Amniotic epithelial cell (primary cell): Measurements from ENCODE around the gene HNF1A.

Source experiments
- DNase-seq: peaks from one replicate; pipeline ENCODE4 v3.0.0-alpha.2; 2010; ENCODE audit warnings: low read depth

Gene HNF1A

GRCh38 chr12:120988658-120989057 lies 10.3 kb downstream of the HNF1A start:
- no peak for DNase-seq

DNA sequence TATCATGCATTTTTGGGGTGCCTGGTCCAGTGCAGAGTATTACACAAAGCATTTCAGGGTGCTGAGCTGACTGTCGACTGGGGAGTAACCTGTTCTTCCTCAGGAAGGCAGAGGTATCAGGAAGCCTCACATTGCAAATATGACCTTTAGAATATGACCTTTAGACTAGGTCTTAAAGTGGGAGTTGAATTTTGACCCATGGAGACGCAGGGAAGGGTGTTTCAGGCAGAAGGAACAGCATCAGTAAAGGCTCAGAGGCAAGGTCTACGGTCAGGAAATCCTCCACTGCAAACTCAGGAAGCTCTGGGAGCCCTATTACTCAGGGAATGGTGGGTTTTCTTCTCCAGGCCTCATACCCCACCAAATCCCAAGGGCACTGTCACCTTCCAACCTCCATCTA lies 11.3 kb downstream of the HNF1A start:
- no peak for DNase-seq

GRCh38 chr12:120990487-120991055 lies 12.2 kb downstream of the HNF1A start:
- no peak for DNase-seq

- no peak for DNase-seq
These were observed 13.6 kb downstream of the HNF1A start for GRCh38 chr12:120991965-120992364.

- DNase-seq: no peak
These were observed 14.6 kb downstream of the HNF1A start for GRCh38 chr12:120992989-120993388.

GRCh38 chr12:120993496-120993895 lies 15.2 kb downstream of the HNF1A start:
- no peak for DNase-seq

DNA sequence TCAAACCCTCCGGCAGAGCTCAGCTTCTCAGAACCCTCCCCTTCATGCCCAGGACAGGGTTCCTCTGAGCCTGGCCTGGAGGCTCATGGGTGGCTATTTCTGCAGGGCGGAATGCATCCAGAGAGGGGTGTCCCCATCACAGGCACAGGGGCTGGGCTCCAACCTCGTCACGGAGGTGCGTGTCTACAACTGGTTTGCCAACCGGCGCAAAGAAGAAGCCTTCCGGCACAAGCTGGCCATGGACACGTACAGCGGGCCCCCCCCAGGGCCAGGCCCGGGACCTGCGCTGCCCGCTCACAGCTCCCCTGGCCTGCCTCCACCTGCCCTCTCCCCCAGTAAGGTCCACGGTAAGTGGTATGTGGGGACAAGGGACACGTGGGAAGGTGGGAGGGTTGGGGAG lies 15.7 kb downstream of the HNF1A start:
- no peak for DNase-seq

- DNase-seq: no peak
These were observed 16.4 kb downstream of the HNF1A start for GRCh38 chr12:120994589-120995337.

DNA sequence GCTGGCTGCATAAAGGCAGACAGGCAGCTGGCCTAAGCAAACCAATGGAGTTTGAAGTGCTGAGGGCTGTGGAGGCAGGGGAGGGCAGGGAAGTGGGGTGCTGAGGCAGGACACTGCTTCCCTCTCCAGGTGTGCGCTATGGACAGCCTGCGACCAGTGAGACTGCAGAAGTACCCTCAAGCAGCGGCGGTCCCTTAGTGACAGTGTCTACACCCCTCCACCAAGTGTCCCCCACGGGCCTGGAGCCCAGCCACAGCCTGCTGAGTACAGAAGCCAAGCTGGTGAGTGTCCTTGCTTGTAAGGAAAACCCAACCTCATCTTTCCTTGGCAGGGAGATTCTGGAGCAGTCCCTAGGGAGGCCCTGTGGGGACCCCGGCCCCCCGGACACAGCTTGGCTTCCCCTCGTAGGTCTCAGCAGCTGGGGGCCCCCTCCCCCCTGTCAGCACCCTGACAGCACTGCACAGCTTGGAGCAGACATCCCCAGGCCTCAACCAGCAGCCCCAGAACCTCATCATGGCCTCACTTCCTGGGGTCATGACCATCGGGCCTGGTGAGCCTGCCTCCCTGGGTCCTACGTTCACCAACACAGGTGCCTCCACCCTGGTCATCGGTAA lies 17.9 kb downstream of the HNF1A start:
- DNase-seq: no peak

GRCh38 chr12:120997448-120997847 lies 19.1 kb downstream of the HNF1A start:
- DNase-seq: no peak

DNA sequence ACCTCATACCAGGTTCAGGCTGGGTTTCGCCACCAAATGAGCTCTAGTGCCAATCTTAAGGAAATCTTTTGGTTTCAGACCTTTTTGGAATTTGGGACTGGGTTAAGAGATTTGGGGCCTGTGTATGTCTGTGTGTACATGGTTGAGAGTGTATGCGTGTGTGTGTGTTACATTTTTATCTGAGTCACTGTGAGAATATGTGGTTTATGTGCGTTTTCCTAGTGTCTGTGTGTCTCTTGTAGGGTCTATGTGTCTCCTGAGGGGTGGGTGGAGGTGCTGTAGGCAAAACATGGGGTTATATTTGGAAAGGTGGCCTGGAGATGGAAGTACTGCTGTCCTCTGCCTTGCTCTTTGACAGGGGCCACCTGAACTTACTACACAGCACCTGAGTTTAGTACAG lies 20.1 kb downstream of the HNF1A start:
- DNase-seq: no peak

- DNase-seq: no peak
These were observed 21.1 kb downstream of the HNF1A start for GRCh38 chr12:120999191-121000120.

GRCh38 chr12:121000530-121000929 lies 22.2 kb downstream of the HNF1A start:
- DNase-seq: no peak

GRCh38 chr12:121001060-121001459 lies 22.7 kb downstream of the HNF1A start:
- DNase-seq: no peak

DNA sequence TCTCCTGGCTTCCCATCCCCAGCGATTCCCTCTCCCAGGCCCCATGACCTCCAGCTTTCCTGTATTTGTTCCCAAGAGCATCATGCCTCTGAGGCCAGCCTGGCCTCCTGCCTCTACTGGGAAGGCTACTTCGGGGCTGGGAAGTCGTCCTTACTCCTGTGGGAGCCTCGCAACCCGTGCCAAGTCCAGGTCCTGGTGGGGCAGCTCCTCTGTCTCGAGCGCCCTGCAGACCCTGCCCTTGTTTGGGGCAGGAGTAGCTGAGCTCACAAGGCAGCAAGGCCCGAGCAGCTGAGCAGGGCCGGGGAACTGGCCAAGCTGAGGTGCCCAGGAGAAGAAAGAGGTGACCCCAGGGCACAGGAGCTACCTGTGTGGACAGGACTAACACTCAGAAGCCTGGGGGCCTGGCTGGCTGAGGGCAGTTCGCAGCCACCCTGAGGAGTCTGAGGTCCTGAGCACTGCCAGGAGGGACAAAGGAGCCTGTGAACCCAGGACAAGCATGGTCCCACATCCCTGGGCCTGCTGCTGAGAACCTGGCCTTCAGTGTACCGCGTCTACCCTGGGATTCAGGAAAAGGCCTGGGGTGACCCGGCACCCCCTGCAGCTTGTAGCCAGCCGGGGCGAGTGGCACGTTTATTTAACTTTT lies 23.6 kb downstream of the HNF1A start:
- no peak for DNase-seq

DNA sequence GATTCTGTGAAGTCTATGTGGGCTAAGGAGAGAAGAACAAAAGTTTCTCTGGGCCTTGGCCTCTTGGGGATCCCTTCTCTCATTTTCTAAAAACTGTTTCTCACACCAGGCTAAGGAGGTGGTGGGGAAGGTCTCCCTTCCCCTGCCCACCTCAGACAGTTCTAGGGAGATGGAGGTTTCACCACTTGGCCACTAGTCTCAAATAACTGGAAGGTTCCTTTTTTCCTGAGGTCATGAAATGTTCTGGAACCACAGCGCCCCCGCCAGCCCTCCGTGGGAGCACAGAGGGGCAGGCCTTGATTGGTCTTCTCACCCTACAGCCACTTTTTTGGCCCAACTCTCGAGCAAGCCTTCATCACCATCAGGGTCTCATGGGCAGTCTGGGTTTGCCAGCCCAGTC lies 25.3 kb downstream of the HNF1A start:
- no peak for DNase-seq

DNA sequence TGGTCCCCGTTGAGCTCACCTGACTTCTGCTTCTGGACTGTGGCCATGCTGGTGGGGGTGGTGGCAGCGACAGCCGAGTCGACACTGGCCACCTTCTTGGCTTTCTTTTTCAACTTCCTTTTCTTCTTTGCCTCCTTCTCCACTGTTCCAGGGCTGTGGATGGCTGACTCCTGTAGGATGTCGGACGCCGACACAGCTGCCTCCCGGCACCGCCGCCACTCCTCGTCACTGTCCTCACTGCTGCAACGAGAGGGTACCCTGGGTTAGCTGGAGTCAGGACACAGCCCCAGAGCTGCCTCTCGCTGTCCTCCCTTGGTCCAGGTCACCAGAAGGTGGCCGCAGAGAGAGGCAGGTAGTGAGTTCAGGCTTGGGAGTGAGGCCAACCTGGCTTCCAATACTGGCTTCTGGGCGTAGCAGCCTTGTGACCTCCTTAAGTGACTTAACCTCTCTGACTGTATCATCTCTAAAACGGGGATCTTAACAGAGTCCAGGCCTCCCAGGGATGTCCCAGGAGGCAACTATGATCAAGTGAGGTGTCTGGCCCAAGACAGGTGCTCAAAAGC lies 26.0 kb downstream of the HNF1A start:
- DNase-seq: no peak

- peak; percentile 56 for DNase-seq
These were observed 27.0 kb downstream of the HNF1A start for GRCh38 chr12:121005346-121005815.

GRCh38 chr12:121008347-121009098 lies 30.2 kb downstream of the HNF1A start:
- no peak for DNase-seq

- peak; percentile 52 for DNase-seq
These were observed 31.4 kb downstream of the HNF1A start for GRCh38 chr12:121009741-121010140.

DNA sequence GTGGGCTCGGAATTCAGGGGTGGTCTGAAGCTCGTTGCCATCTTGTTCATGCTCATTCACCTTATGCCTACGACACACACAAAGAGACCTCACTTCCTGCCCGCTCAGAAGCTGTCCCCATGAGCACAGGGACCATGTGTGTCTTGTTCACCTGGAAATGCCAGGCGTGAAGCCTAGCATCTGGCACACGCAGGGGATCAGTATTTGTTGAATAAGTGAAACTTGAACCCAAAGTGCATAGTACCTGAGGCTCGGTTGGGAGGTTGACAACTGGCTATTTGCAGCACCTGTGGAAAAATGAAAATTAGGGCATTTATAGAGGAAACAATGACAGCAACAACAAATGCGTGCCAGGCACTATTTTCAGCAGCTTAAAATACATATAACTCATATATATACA lies 32.5 kb downstream of the HNF1A start:
- DNase-seq: no peak
